Thymus (tissue), 11 donors: Measurements from ENCODE around the gene ARHGAP10. TPM values are rescaled to one million over a fixed set of nuclear protein-coding genes. Genes with fewer than 3 reads are reported as not detected.
"Not testable (repeated sequence)": the region's sequence is repeated elsewhere in the genome, so short reads cannot be mapped to it uniquely, and the experiment has no call there.

Source experiments
- DNase-seq, 9 donors: peaks; one replicate each; pipeline ENCODE4 v3.0.0-alpha.2; 2013; ENCODE audit warnings: low spot score in 9 of 9, low read depth in 6 of 9, missing footprints in 1 of 9
- H3K27ac ChIP-seq, 2 donors: one replicate each; pipeline ENCODE4 v1.5.1; 2013; ENCODE audit warnings: control low read depth in 1 of 2, low read depth in 1 of 2, low read length in 1 of 2, mild to moderate bottlenecking in 1 of 2, moderate library complexity in 1 of 2
- H3K27me3 ChIP-seq, 2 donors: one replicate each; pipeline ENCODE4 v1.5.1; 2013; ENCODE audit warnings: low read length in 1 of 2; ENCODE audit not compliant: control insufficient read depth in 2 of 2, insufficient read depth in 1 of 2
- H3K36me3 ChIP-seq, 2 donors: one replicate each; pipeline ENCODE4 v1.5.1; 2013; ENCODE audit warnings: low read length in 1 of 2, mild to moderate bottlenecking in 1 of 2, moderate library complexity in 1 of 2; ENCODE audit not compliant: control insufficient read depth in 2 of 2, insufficient read depth in 2 of 2
- H3K4me1 ChIP-seq, 2 donors: one replicate each; pipeline ENCODE4 v1.5.1; 2013; ENCODE audit warnings: low read length in 2 of 2; ENCODE audit not compliant: control insufficient read depth in 2 of 2, insufficient read depth in 2 of 2
- H3K4me3 ChIP-seq, 2 donors: one replicate each; pipeline ENCODE4 v1.5.1; 2013; ENCODE audit warnings: low read length in 2 of 2, control low read depth in 1 of 2, mild to moderate bottlenecking in 1 of 2
- H3K9me3 ChIP-seq, 2 donors: one replicate each; pipeline ENCODE4 v1.5.1; 2013; ENCODE audit warnings: low read length in 1 of 2, mild to moderate bottlenecking in 1 of 2; ENCODE audit not compliant: control insufficient read depth in 2 of 2, insufficient read depth in 1 of 2
- WGBS: extraction: QIAGEN DNeasy Blood & Tissue Kit; methylation state at CpG from one replicate; pipeline ENCODE4 v1.1.7; 2013; 5-methylcytosine and 5-hydroxymethylcytosine counted together
- polyA plus RNA-seq: library from polyadenylated mRNA; stranded (reverse); fragments of 200-250 nt; gene quantifications from one replicate; pipeline ENCODE4 v1.2.3, GENCODE V29; 2013
- total RNA-seq: library from RNA; stranded (reverse); fragments of 120-200 nt; gene quantifications from one replicate; pipeline ENCODE4 v1.2.4, GENCODE V29; 2013
- donor health status: healthy.

The ARHGAP10 gene
- total and polyA plus RNA-seq, 2 donors = 11.8 to 13.4 TPM

DNA sequence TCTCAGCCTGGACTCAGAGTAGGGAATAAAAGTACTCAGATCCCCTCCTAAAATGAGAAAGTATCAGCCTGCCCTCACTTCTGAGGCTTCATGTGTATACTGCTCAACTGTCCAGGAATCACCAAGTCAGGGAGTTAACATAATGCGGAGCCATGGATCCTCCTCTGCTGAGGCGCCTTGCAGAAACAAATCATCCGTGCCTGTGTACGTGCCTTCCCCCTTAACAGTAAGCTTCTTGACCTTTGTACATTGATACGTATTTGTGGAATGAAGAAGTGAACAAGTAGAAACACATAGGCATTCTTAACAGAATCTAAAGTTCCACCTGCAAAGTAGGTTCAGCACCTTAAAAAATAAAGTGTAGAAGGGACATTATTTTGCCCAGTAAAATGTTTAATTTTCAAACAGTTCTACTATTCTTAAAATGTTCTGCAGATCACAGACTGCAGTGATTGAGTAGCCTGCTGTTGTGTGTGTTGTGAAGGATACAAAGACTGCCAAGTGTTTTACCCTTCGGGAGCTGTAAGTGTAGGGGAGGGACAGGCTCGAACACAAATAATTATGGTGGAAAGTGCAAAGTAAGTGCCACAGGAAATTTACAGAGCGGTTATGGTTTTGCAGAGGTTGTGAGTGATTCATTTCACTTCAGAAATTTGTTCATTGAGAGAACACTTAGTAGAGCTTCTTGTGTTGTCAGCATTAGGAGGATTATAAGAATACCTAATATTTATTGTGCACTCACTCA lies 61.9 kb downstream of the ARHGAP10 start:
- Histone ChIP-seq H3K27ac (peak overlapping the region in 1 of 2 donors; percentile 65), H3K4me3 (no peak overlapping the region), H3K36me3 (no peaks in the 10 kb centered on the region), H3K27me3 (no peaks in the 10 kb centered on the region), H3K9me3 (no peaks in the 10 kb centered on the region), H3K4me1 (peaks cover 4 to 33% of the 10 kb centered on the region in 2 donors)
- no peak for DNase-seq
- 73% methylated on average over 8 of the region's 8 CpGs for WGBS

DNA sequence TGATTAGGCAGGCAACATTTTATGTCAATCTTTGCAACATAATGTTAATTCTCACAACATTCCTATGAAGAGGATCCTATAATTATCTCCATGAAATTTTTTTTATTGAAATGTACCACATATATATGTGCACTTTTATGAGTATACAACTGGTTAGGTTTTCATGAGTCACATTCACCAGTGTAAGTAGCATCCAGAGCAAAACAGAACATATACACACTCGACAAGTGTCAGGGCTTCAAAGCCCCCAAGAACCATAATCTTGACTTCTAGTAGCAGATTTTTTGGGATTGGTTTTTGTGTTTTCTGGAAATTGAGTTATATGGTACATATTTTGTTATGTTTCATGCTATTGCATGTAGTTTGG lies 62.4 kb downstream of the ARHGAP10 start:
- no peaks in the 10 kb centered on the region for H3K9me3 ChIP-seq
- no peaks in the 10 kb centered on the region for H3K36me3 ChIP-seq
- no peak overlapping the region for H3K4me3 ChIP-seq
- no peak overlapping the region for H3K27ac ChIP-seq
- H3K4me1 ChIP-seq = peaks cover 9 to 34% of the 10 kb centered on the region in 2 donors
- WGBS = 95% methylated on average over 1 of the region's 1 CpG
- DNase-seq = no peak
- no peaks in the 10 kb centered on the region for H3K27me3 ChIP-seq

DNA sequence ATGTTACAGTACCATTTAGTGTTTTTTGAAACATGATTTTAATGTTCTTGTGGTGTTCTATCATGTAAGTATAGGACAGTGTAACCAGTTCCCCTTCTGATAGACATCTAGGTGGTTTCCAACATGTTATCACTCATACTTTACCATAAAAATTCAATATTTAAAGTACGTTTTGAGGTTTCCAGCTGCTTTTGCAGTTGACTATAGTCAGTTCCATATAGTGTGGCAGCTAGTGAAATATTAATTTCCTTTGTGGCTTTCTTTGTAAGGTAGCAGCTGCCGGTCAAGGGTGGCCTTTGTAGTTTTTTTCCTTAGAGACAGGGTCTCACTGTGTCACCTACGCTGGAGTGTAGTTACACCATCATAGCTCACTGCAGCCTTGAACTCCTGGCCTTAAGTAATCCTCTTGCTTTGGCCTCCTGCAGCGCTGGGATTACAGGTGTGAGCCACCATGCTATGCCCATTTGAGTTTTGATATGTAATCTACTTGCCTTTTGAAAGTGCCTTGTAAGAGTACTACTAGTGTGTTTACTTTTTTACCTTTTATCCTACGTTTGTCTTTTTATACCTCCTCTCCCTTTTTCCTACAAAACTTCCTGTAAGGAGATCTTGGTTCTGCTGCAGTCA lies 63.0 kb downstream of the ARHGAP10 start:
- no peaks in the 10 kb centered on the region for H3K36me3 ChIP-seq
- no peak overlapping the region for H3K27ac ChIP-seq
- 36% methylated on average over 5 of the region's 5 CpGs for WGBS
- H3K27me3 ChIP-seq = no peaks in the 10 kb centered on the region
- no peaks in the 10 kb centered on the region for H3K9me3 ChIP-seq
- no peak overlapping the region for H3K4me3 ChIP-seq
- DNase-seq = no peak
- peaks cover 13 to 38% of the 10 kb centered on the region in 2 donors for H3K4me1 ChIP-seq

DNA sequence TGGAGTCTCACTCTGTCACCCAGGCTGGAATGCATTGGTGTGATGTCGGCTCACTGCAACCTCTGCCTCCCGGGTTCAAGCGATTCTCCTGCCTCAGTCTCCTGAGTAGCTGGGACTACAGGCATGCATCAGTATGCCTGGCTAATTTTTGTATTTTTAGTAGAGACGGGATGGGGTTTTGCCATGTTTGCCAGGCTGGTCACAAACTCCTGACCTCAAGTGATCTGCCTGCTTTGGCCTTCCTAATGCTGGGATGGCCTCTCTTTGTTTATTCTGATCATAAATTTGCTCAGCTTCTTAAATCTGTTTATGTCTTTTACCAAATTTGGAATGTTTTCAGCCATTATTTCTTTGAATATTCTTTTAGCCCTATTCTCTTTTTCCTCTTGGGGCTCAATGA lies 67.2 kb downstream of the ARHGAP10 start:
- not testable (repeated sequence) for DNase-seq, H3K4me3 ChIP-seq, H3K36me3 ChIP-seq, H3K9me3 ChIP-seq, H3K27me3 ChIP-seq
- WGBS = 99% methylated on average over 4 of the region's 4 CpGs
- peak overlapping the region in 1 of 2 donors; percentile 88 for H3K27ac ChIP-seq
- H3K4me1 ChIP-seq = peaks cover 24 to 45% of the 10 kb centered on the region in 2 donors

DNA sequence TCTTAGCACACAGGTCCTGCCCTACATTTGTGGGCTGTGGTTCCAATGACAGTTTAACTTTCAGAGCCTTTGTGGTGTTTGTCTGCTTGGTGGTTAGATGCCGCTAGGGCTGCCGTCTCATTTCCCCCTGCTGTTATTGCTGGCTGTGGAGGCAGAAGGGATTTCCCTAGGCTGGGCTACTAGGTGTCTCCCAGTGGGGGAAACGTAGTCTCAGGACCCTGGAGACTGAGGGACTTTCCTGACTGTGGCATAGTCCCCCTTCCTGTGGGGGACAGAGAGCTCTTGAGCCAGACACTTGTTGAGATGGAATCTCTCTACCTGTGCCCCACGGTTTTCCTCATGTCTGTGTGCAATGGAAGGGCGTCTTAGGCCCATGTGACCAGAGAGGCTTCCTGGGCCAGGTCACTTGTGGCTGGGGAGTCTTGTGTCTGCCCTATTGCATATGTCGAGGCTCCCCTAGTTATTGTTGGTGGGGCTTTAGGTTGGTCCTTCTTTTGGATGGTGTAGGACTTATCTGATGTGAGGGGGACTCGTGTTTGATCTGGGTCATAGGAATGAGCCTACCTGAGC lies 68.2 kb downstream of the ARHGAP10 start:
- DNase-seq = peak; percentile 64 to 93 (median 74)
- Histone ChIP-seq H3K36me3 (no peaks in the 10 kb centered on the region), H3K4me1 (peaks cover 20 to 39% of the 10 kb centered on the region in 2 donors), H3K27me3 (no peaks in the 10 kb centered on the region), H3K4me3 (no peak overlapping the region), H3K27ac (peak overlapping the region; percentile 73 to 88), H3K9me3 (no peaks in the 10 kb centered on the region)
- 26% methylated on average over 7 of the region's 7 CpGs for WGBS

DNA sequence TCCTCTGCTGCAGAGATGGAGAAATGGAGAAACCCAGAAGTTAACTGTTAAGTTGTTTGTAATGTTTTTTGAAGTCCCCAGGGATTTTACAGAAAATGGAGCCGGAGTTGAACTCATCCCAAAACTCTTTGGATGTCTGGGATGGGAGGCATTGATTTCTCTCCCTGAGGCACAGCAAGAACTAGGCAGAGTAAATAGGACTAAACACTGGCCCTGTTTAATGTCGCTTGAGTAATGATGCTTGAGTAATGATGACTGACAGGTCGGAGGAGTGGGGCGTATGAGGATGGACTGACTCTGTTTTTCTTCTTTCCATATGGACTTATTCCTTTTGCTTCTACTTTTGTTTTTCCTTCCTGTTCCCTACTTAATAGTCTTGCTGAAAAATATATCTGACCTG lies 69.9 kb downstream of the ARHGAP10 start:
- no peaks in the 10 kb centered on the region for H3K9me3 ChIP-seq
- 98% methylated on average over 4 of the region's 4 CpGs for WGBS

DNA sequence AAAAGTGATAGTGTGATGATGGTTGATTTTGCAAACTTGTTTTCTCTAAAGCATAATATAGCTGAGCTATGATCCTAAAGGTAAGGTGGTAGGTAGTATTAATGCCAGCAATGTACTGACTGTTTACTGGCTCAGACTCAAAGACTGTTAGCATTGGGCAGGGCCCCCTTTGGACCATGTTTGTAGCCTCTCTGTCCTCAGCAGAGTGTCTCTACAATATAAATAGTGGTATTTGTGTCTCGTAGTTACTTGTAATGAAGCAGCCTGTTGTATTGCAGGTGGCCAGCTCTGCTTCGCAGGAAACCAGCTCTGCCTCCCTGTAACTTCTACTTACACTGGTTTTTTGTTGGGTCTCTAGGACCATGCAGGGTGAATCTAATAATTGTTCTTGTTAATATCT lies 70.5 kb downstream of the ARHGAP10 start:
- WGBS = 18% methylated on average over 2 of the region's 2 CpGs
- Histone ChIP-seq H3K36me3 (no peaks in the 10 kb centered on the region), H3K27ac (peak overlapping the region in 1 of 2 donors; percentile 52), H3K4me3 (no peak overlapping the region), H3K4me1 (peaks cover 20 to 32% of the 10 kb centered on the region in 2 donors), H3K9me3 (no peaks in the 10 kb centered on the region), H3K27me3 (no peaks in the 10 kb centered on the region)
- no peak for DNase-seq

More for the DNA sequence above, 69.9 kb downstream of the ARHGAP10 start:
- H3K36me3 ChIP-seq = no peaks in the 10 kb centered on the region
- peaks cover 20 to 32% of the 10 kb centered on the region in 2 donors for H3K4me1 ChIP-seq
- H3K4me3 ChIP-seq = no peak overlapping the region
- peak overlapping the region in 1 of 2 donors; percentile 52 for H3K27ac ChIP-seq
- no peaks in the 10 kb centered on the region for H3K27me3 ChIP-seq
- no peak for DNase-seq

DNA sequence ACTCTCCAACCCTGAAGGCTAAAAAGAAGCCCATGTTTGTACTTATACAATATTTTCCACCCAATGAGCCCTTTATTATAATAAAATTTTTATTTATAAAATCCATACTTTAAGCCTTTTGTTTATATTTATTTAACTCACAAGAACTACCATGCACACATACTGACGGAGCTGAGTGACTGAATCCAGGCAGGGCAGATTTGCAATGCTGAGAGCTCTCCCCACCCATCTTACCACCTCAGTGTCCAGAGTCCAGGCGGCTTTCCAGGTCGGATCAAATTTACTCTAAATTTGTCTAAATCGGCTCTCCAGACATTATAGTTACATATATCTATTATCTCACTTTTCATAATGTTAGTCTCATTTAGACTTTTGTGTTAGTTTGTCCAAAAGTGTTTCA lies 74.1 kb downstream of the ARHGAP10 start:
- H3K4me1 ChIP-seq = peaks cover 3 to 11% of the 10 kb centered on the region in 2 donors
- 90% methylated on average over 4 of the region's 4 CpGs for WGBS
- no peaks in the 10 kb centered on the region for H3K27me3 ChIP-seq
- H3K36me3 ChIP-seq = no peaks in the 10 kb centered on the region
- no peak overlapping the region for H3K27ac ChIP-seq
- no peaks in the 10 kb centered on the region for H3K9me3 ChIP-seq
- no peak overlapping the region for H3K4me3 ChIP-seq
- no peak for DNase-seq

DNA sequence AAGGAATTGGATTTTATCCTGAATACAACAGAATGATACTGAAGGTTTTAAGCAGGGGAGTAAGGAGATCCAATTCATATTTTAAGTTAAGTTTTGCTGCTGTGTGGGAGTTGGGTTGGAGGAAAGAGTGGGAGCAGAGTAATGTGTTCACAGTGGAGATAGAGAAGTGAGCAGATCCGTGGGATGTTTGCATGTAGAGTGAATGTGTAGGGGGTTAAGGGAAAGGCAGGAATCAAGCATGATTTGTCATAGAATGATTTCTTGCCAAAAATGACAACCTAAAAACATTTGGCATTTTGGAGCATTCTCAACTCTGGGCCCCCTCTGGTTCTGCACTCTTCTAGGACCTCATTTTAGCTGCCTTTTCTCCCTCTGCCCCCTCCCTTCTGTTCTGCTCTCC lies 76.6 kb downstream of the ARHGAP10 start:
- WGBS = 62% methylated on average over 1 of the region's 1 CpG
- Histone ChIP-seq H3K9me3 (no peaks in the 10 kb centered on the region), H3K27me3 (no peaks in the 10 kb centered on the region), H3K4me3 (no peak overlapping the region), H3K36me3 (no peaks in the 10 kb centered on the region), H3K4me1 (peaks cover 5 to 7% of the 10 kb centered on the region in 2 donors), H3K27ac (no peak overlapping the region)
- DNase-seq = no peak
